Transverse colon (tissue), 4 donors: ENCODE measurements around the gene BFSP2. TPM values are rescaled to one million over a fixed set of nuclear protein-coding genes. Genes with fewer than 3 reads are reported as not detected.

Experiments used
- DNase-seq: peaks from one replicate; pipeline ENCODE4 v3.0.0-alpha.2; 2019
- H3K27ac ChIP-seq, 4 donors: fragments of 200-600 bp; sonication (generic); 2 replicates each; pipeline ENCODE4 v1.5.1; 2016 to 2018; ENCODE audit warnings: inconsistent platforms in 4 of 4
- H3K27me3 ChIP-seq: fragments of 200-600 bp; sonication (generic); 2 replicates; pipeline ENCODE4 v1.5.1; 2017; ENCODE audit warnings: inconsistent platforms
- H3K36me3 ChIP-seq, 4 donors: fragments of 200-600 bp; sonication (generic); 2 replicates each; pipeline ENCODE4 v1.5.1; 2017 to 2019; ENCODE audit warnings: inconsistent platforms in 4 of 4
- H3K4me1 ChIP-seq, 4 donors: fragments of 200-600 bp; sonication (generic); 2 replicates each; pipeline ENCODE4 v1.5.1; 2017 to 2020; ENCODE audit warnings: inconsistent platforms in 4 of 4
- H3K4me3 ChIP-seq, 4 donors: fragments of 200-600 bp; sonication (generic); 1 replicate in 1 of 4; 2 replicates in 3 of 4; pipeline versions ENCODE4 v1.5.1 to v1.6.1; 2017 to 2019; ENCODE audit warnings: inconsistent platforms in 4 of 4
- H3K9me3 ChIP-seq, 2 donors: fragments of 200-600 bp; sonication (generic); 2 replicates each; pipeline ENCODE4 v1.5.1; 2017 to 2019; ENCODE audit warnings: inconsistent platforms in 2 of 2
- EP300 ChIP-seq: sonication (generic); formaldehyde crosslinking; IDR thresholded peaks from one replicate; pipeline ENCODE4 v1.6.1; 2017; ENCODE audit warnings: antibody characterized with exemption, low read depth
- POLR2A ChIP-seq: fragments of 450-650 bp; IDR thresholded peaks from one replicate; pipeline ENCODE4 v1.6.1; 2016; ENCODE audit warnings: antibody characterized with exemption, mild to moderate bottlenecking, moderate library complexity
- POLR2AphosphoS5 ChIP-seq, 3 donors: sonication (generic); formaldehyde crosslinking; IDR thresholded peaks; one replicate each; pipeline ENCODE4 v1.6.1; 2016; ENCODE audit warnings: antibody characterized with exemption in 3 of 3
- WGBS, 2 donors: methylation state at CpG; one replicate each; pipeline ENCODE4 v1.1.5; 2018; ENCODE audit warnings: low coverage in 1 of 2; 5-methylcytosine and 5-hydroxymethylcytosine counted together
- in situ Hi-C, 4 donors: fragments of 200-750 bp; cut with MboI; loops; one replicate each; pipeline versions ENCODE4 v1.15.0 to v1.15.1; 2017; ENCODE audit warnings: low sequenced_read_pairs in 3 of 4, low pct_ligation_motif_present in 1 of 4, low pct_unique_long_range_greater_than_20kb in 1 of 4
- intact Hi-C: fragments of 100-400 bp; cut with DNase I; formaldehyde crosslinking; loops from one replicate; pipeline ENCODE4 v1.15.1; 2023; ENCODE audit warnings: low total_unique reads
- total RNA-seq, 4 donors: library from RNA; depleted of rRNA; stranded (reverse); fragments of >200 nt; gene quantifications; one replicate each; pipeline ENCODE4 v1.1.0, GENCODE V29; 2016
- TF ChIP-seq, protein P1 (sequence below), 5 experiments: fragments of 200-600 bp in 3 of 5; fragments of 450-650 bp in 2 of 5; sonication (generic) in 3 of 5; IDR thresholded peaks; 1 replicate in 2 of 5; 2 replicates in 3 of 5; pipeline ENCODE4 v1.5.1; 2016 to 2017; ENCODE audit warnings: antibody characterized with exemption in 5 of 5, inconsistent platforms in 3 of 5, mild to moderate bottlenecking in 2 of 5, moderate library complexity in 1 of 5

Gene BFSP2
- total RNA-seq, 4 donors from 2014 or later, result not detected

DNA sequence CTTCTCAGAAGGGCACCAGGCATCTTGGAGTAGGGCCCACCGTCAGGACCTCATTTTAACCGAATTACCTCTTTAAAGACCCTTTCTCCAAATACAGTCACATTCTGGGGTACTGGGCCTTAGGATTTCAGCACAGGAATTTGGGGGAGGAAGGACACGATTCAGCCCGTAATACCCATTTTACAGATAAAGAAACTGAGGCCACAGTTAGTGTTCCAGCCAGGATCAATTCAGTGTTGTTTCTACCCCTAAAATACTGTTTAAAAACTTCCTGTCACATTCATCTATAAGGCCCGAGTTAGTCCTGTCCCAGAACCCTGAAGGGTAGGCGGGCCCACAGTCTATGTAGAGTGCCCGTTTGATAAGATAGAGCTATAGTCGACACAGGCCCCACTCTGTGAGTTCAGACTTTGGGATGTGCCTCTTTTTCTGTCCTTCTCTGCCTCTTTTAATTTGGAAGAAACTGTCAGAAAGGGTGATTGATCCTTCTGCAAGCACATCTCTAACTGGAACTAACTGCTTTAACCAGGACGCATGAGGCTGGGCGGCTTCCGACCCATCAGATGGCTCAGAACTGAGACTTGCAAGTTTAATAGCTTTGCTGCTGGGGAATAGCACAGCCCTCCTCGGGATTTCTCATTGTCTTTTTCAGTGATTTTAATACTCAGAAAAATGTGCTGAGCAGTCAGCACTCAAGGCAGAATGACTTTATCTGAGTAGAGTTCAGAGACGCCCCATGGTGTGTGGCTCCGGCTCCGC is 19.5 kb downstream of the BFSP2 start:
- 88 to 89% methylated on average over 4 to 15 of the region's 15 CpGs for WGBS, 2 donors
- Histone ChIP-seq H3K36me3 (no peaks in the 10 kb centered on the region), H3K27ac (no peak overlapping the region), H3K4me3 (no peak overlapping the region), H3K27me3 (no peaks in the 10 kb centered on the region), H3K9me3 (no peaks in the 10 kb centered on the region), H3K4me1 (peaks cover 0 to 5% (median 4%) of the 10 kb centered on the region in 4 donors)
- TF ChIP-seq, protein P1, sequence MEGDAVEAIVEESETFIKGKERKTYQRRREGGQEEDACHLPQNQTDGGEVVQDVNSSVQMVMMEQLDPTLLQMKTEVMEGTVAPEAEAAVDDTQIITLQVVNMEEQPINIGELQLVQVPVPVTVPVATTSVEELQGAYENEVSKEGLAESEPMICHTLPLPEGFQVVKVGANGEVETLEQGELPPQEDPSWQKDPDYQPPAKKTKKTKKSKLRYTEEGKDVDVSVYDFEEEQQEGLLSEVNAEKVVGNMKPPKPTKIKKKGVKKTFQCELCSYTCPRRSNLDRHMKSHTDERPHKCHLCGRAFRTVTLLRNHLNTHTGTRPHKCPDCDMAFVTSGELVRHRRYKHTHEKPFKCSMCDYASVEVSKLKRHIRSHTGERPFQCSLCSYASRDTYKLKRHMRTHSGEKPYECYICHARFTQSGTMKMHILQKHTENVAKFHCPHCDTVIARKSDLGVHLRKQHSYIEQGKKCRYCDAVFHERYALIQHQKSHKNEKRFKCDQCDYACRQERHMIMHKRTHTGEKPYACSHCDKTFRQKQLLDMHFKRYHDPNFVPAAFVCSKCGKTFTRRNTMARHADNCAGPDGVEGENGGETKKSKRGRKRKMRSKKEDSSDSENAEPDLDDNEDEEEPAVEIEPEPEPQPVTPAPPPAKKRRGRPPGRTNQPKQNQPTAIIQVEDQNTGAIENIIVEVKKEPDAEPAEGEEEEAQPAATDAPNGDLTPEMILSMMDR (IDR thresholded peaks at IDR 0.05), result no peak
- TF ChIP-seq EP300, result no peak
- no peak for DNase-seq
- intact Hi-C loops, result loop anchor here (10.0 kb wide), 1 partner anchor 695 kb away; the partner anchor contains the start of gene NPHP3
- in situ Hi-C loops, result no loop called here

DNA sequence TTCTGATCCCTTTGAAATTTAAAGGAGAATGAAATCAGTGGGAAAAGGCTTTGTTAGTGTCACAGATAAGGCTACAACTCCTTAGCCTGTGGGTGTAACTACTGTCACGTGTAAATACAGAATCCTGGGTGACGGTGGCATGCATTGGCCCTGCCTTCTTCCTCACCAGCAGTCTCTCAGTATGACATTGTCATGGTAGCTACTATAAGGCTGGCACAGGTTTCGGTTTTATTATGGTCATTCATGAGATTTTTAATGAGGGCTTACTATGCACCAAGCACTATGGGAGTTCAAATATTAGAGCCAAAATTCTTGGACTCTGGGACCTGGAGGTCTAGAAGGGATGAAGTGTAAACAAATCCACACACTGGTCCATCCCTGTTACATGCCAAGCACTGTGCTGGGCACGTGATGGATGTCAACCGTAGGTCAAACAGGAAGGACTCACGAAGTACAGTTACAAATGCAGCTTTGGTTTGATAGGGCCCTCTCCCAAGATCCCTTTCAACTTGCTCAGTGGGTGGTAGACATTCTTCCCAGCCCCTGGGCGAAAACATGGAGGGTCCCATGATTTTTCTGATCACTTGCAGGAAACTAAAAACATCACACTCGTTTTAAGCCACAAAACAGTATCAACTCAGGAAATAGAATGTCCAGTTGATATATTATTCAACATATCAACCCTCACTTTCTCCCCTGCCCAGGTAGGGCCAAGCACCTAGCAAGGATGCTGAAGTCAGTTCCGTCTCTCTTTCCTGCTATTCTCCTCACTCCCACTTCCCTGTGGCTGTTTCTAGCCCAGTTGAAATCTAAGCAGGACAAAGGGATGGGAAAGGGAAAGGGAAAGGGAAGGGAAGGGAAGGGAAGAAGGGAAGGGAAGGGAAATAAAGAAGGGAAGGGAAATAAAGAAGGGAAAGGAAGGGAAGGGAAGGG is 25.3 kb downstream of the BFSP2 start:
- TF ChIP-seq POLR2A, result no peak
- no peak for TF ChIP-seq EP300
- TF ChIP-seq POLR2AphosphoS5 (IDR thresholded peaks at IDR 0.05), result peak in 1 of 3 donors; percentile 19
- H3K4me1 ChIP-seq, result peaks cover 0 to 5% (median 4%) of the 10 kb centered on the region in 4 donors
- H3K4me3 ChIP-seq, result no peak overlapping the region
- H3K9me3 ChIP-seq, result no peaks in the 10 kb centered on the region
- in situ Hi-C loops (loop anchor here in 2 of 4 donors (5.0 to 10.0 kb wide), 2 partner anchors 690 to 693 kb away; no protein-coding TSS in a partner anchor), intact Hi-C loops (no loop called here)
- H3K27ac ChIP-seq, result no peak overlapping the region
- no peaks in the 10 kb centered on the region for H3K36me3 ChIP-seq
- 74% methylated on average over 9 of the region's 9 CpGs; no CpG with 5 or more reads in 1 of the 2 donors for WGBS, 2 donors
- peaks cover 19% of the 10 kb centered on the region for H3K27me3 ChIP-seq
- DNase-seq, result no peak

GRCh38 chr3:133425898-133426297 is 26.0 kb downstream of the BFSP2 start:
- in situ Hi-C loops, result loop anchor here in 1 of 4 donors (10.0 kb wide), 1 partner anchor 691 kb away; no protein-coding TSS in a partner anchor

GRCh38 chr3:133426721-133427120 is 26.9 kb downstream of the BFSP2 start:
- H3K4me1 ChIP-seq, result peaks cover 0 to 5% (median 4%) of the 10 kb centered on the region in 4 donors
- no peak for DNase-seq
- H3K4me3 ChIP-seq, result no peak overlapping the region
- no peak overlapping the region for H3K27ac ChIP-seq
- H3K9me3 ChIP-seq, result no peaks in the 10 kb centered on the region
- WGBS, 2 donors, result 87% methylated on average over 2 of the region's 2 CpGs; no CpG with 5 or more reads in 1 of the 2 donors
- in situ Hi-C loops, result loop anchor here in 1 of 4 donors (10.0 kb wide), 1 partner anchor 692 kb away; no protein-coding TSS in a partner anchor
- TF ChIP-seq, protein P1 (IDR thresholded peaks at IDR 0.05), result no peak
- TF ChIP-seq POLR2A (no peak), POLR2AphosphoS5 (IDR thresholded peaks at IDR 0.05) (no peak), EP300 (no peak)
- no peaks in the 10 kb centered on the region for H3K36me3 ChIP-seq
- peaks cover 19% of the 10 kb centered on the region for H3K27me3 ChIP-seq
- intact Hi-C loops, result no loop called here

More at GRCh38 chr3:133425898-133426297, 26.0 kb downstream of the BFSP2 start:
- H3K9me3 ChIP-seq, result no peaks in the 10 kb centered on the region
- peaks cover 0 to 5% (median 4%) of the 10 kb centered on the region in 4 donors for H3K4me1 ChIP-seq
- TF ChIP-seq, protein P1 (IDR thresholded peaks at IDR 0.05), result no peak
- TF ChIP-seq EP300 (no peak), POLR2AphosphoS5 (IDR thresholded peaks at IDR 0.05) (no peak), POLR2A (no peak)
- peaks cover 19% of the 10 kb centered on the region for H3K27me3 ChIP-seq
- no peak for DNase-seq
- H3K4me3 ChIP-seq, result no peak overlapping the region
- WGBS, 2 donors, result 70 to 73% methylated on average over 2 to 3 of the region's 3 CpGs
- intact Hi-C loops, result no loop called here
- H3K36me3 ChIP-seq, result no peaks in the 10 kb centered on the region
- H3K27ac ChIP-seq, result no peak overlapping the region
